CD4-positive, CD25-positive, alpha-beta regulatory T cell (primary cell): Measurements from ENCODE around the gene DNAJC5G. TPM values are rescaled to one million over a fixed set of nuclear protein-coding genes. Genes with fewer than 3 reads are reported as not detected.
A peak's percentile ranks its signal among the peaks of the same experiment; 100 is the strongest.

Experiments used
- ATAC-seq, 2 donors: fragments of 150-1000 bp; cut with Tn5 transposase; one replicate each; pipeline ENCODE4 v1.10.0; 2021; ENCODE audit warnings: low read depth in 2 of 2, moderate number of reproducible peaks in 2 of 2, moderate library complexity in 1 of 2
- DNase-seq, 3 donors: peaks; one replicate each; pipeline versions ENCODE4 v3.0.0 to v3.0.0-alpha.2; 2012 to 2022; ENCODE audit warnings: mixed read lengths in 1 of 3
- H3K27ac ChIP-seq: one replicate; pipeline ENCODE4 v1.7.0; 2013; ENCODE audit warnings: mild to moderate bottlenecking, low read length; ENCODE audit not compliant: insufficient read depth, poor library complexity, severe bottlenecking
- H3K27me3 ChIP-seq: one replicate; pipeline ENCODE4 v1.7.0; 2013; ENCODE audit warnings: low read length; ENCODE audit not compliant: control insufficient read depth, insufficient read depth
- H3K36me3 ChIP-seq: one replicate; pipeline ENCODE4 v1.7.0; 2013; ENCODE audit warnings: mild to moderate bottlenecking, low read length, moderate library complexity; ENCODE audit not compliant: control insufficient read depth, insufficient read depth
- H3K4me1 ChIP-seq: 2 replicates; pipeline ENCODE4 v1.7.0; 2013; ENCODE audit warnings: mild to moderate bottlenecking, low read length; ENCODE audit not compliant: insufficient read depth, control insufficient read depth, poor library complexity, severe bottlenecking
- H3K4me3 ChIP-seq: one replicate; pipeline ENCODE4 v1.7.0; 2013; ENCODE audit warnings: low read depth, mild to moderate bottlenecking, low read length, moderate library complexity
- H3K9me3 ChIP-seq, 2 experiments: 1 replicate in 1 of 2; 2 replicates in 1 of 2; pipeline ENCODE4 v1.7.0; 2013; ENCODE audit warnings: low read length in 2 of 2, mild to moderate bottlenecking in 1 of 2, moderate library complexity in 1 of 2; ENCODE audit not compliant: control insufficient read depth in 2 of 2
- H3K27ac Mint-ChIP-seq, 3 donors: one replicate each; pipeline ENCODE4 v1.8.0; 2020 to 2022; ENCODE audit warnings: mild to moderate bottlenecking in 3 of 3, mixed read lengths in 3 of 3, moderate library complexity in 2 of 3
- H3K27me3 Mint-ChIP-seq: one replicate; pipeline ENCODE4 v1.8.0; 2022; ENCODE audit warnings: mild to moderate bottlenecking, mixed read lengths
- H3K36me3 Mint-ChIP-seq: one replicate; pipeline ENCODE4 v1.8.0; 2020; ENCODE audit warnings: mixed read lengths
- H3K4me1 Mint-ChIP-seq, 4 donors: one replicate each; pipeline ENCODE4 v1.8.0; 2020 to 2022; ENCODE audit warnings: mixed read lengths in 4 of 4, mild to moderate bottlenecking in 1 of 4
- H3K4me3 Mint-ChIP-seq, 4 donors: one replicate each; pipeline ENCODE4 v1.8.0; 2020 to 2022; ENCODE audit warnings: mild to moderate bottlenecking in 4 of 4, mixed read lengths in 4 of 4, moderate library complexity in 3 of 4
- H3K9me3 Mint-ChIP-seq, 7 donors: one replicate each; pipeline ENCODE4 v1.8.0; 2020 to 2022; ENCODE audit warnings: mixed read lengths in 7 of 7, mild to moderate bottlenecking in 3 of 7, moderate library complexity in 2 of 7
- polyA plus RNA-seq, 4 donors: library from polyadenylated mRNA; unstranded; fragments of 300-500 nt; fragmentation: Illumina TruSeq; gene quantifications; one replicate each; pipeline ENCODE4 v1.2.3, GENCODE V29; 2021
- total RNA-seq: library from RNA; stranded (reverse); gene quantifications from one replicate; pipeline ENCODE4 v1.2.3, GENCODE V29; 2022

Gene DNAJC5G
- total and polyA plus RNA-seq, 5 donors from 2014 or later: not detected

DNA sequence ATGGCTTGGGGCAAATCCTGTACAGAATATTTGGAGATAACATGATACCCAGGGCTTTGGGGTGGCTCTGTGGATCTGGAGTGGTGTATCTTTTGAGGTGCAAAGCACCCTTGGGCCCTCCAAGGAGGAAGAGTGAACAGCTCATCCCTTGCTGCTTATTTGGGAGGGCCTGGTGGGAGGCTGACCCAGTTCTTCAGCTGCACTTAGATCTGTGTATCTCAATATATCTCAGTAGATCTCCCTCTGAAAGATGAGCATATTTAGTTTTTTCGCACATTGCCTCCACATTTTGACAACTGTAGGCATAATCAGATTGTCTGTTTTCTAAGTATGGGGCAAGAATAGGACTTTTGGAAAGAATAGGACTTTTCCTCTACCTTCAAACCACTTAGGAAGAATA is 9.8 kb downstream of the DNAJC5G start:
- peaks cover under 1 to 2% (median 1%) of the 10 kb centered on the region in 4 donors for H3K4me1 Mint-ChIP-seq
- ATAC-seq: no peak

DNA sequence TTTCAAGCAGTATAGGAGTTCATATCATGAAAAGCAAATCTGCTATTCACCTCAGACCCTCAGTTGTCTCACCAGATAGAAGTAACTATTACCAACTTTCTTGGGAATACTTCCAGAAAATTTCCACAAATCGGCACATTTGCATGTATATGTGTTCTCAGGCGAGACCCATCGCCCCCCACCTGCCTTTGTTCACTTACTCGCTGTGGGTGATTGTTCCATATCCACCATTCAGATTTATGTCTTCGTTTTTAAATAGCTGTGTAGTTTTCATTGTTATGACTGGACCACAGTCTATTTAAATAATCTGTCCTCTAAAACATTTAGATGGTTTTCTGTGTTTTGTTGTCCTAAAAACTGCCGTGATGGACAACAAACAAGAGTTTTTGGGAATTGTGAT is 10.2 kb downstream of the DNAJC5G start:
- no peak overlapping the region for H3K27ac Mint-ChIP-seq
- H3K4me1 Mint-ChIP-seq: no peaks in the 10 kb centered on the region
- H3K27ac ChIP-seq: no peak overlapping the region
- no peak overlapping the region for H3K4me3 ChIP-seq
- DNase-seq (no peak), ATAC-seq (no peak)
- peaks cover 42% of the 10 kb centered on the region for H3K27me3 Mint-ChIP-seq
- no peaks in the 10 kb centered on the region for H3K4me1 ChIP-seq
- H3K27me3 ChIP-seq: peaks cover 19% of the 10 kb centered on the region
- no peaks in the 10 kb centered on the region for H3K36me3 Mint-ChIP-seq
- no peak overlapping the region for H3K4me3 Mint-ChIP-seq
- H3K36me3 ChIP-seq: no peaks in the 10 kb centered on the region
- no peaks in the 10 kb centered on the region for H3K9me3 ChIP-seq
- peaks cover 0 to 1% (median 0%) of the 10 kb centered on the region in 7 donors for H3K9me3 Mint-ChIP-seq

More for the DNA sequence above, 9.8 kb downstream of the DNAJC5G start:
- Histone ChIP-seq H3K36me3 (no peaks in the 10 kb centered on the region), H3K4me1 (no peaks in the 10 kb centered on the region), H3K4me3 (no peak overlapping the region), H3K9me3 (no peaks in the 10 kb centered on the region), H3K27ac (no peak overlapping the region), H3K27me3 (peaks cover 19% of the 10 kb centered on the region)
- Mint-ChIP-seq H3K27ac (peak overlapping the region in 1 of 3 donors; percentile 3), H3K4me3 (no peak overlapping the region), H3K36me3 (no peaks in the 10 kb centered on the region), H3K27me3 (peaks cover 44% of the 10 kb centered on the region), H3K9me3 (peaks cover 0 to 1% (median 0%) of the 10 kb centered on the region in 7 donors)
- DNase-seq: no peak

DNA sequence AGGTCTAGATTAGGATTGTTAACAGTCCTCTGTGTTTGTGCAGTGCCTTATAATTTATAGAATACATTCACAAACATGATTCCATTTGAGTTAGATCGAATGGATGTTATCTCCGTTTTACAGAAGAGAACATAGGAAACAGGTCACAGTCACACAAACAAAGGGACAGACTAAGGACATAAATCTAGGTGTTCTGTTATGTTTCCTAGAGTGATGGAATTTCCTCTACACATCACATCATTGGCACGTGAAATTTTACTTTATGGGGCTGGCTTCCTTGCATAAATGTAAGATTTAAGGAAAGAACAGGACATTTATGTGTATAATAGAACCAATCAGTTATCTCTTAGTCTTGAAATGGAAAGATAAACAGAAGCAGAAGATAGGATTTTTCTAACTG is 13.4 kb downstream of the DNAJC5G start:
- ATAC-seq: no peak
- Mint-ChIP-seq H3K27me3 (peaks cover 42% of the 10 kb centered on the region), H3K4me1 (no peaks in the 10 kb centered on the region), H3K9me3 (peaks cover 0 to 1% (median 0%) of the 10 kb centered on the region in 7 donors), H3K27ac (no peak overlapping the region), H3K36me3 (no peaks in the 10 kb centered on the region), H3K4me3 (no peak overlapping the region)
- H3K27me3 ChIP-seq: peaks cover 19% of the 10 kb centered on the region
- no peak overlapping the region for H3K27ac ChIP-seq
- no peaks in the 10 kb centered on the region for H3K4me1 ChIP-seq
- H3K36me3 ChIP-seq: no peaks in the 10 kb centered on the region
- no peak overlapping the region for H3K4me3 ChIP-seq
- H3K9me3 ChIP-seq: no peaks in the 10 kb centered on the region
- no peak for DNase-seq

DNA sequence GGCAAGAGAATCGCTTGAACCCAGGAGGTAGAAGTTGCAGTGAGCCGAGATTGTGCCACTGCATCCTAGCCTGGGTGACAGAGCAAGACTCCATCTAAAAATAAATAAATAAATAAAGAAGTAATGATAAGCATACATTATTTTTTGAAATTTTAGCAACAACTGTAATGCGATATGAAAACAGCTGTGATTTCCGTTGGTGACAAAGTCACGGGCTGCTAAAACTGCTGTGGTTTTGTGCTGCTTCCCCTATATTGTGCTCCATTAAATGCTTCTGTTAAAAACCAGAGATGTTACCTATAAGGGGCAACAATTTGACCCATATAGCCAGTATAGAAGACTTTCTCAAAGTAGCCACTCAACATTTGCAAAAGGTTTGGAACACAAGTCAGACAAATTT is 15.3 kb downstream of the DNAJC5G start:
- Mint-ChIP-seq H3K27ac (no peak overlapping the region), H3K4me3 (no peak overlapping the region), H3K4me1 (no peaks in the 10 kb centered on the region), H3K9me3 (peaks cover 0 to 1% (median 0%) of the 10 kb centered on the region in 7 donors), H3K27me3 (peaks cover 42% of the 10 kb centered on the region), H3K36me3 (no peaks in the 10 kb centered on the region)
- ATAC-seq (no peak), DNase-seq (no peak)
- no peak overlapping the region for H3K4me3 ChIP-seq
- H3K27ac ChIP-seq: no peak overlapping the region
- H3K36me3 ChIP-seq: no peaks in the 10 kb centered on the region
- H3K9me3 ChIP-seq: no peaks in the 10 kb centered on the region
- peaks cover 12% of the 10 kb centered on the region for H3K27me3 ChIP-seq
- H3K4me1 ChIP-seq: no peaks in the 10 kb centered on the region

DNA sequence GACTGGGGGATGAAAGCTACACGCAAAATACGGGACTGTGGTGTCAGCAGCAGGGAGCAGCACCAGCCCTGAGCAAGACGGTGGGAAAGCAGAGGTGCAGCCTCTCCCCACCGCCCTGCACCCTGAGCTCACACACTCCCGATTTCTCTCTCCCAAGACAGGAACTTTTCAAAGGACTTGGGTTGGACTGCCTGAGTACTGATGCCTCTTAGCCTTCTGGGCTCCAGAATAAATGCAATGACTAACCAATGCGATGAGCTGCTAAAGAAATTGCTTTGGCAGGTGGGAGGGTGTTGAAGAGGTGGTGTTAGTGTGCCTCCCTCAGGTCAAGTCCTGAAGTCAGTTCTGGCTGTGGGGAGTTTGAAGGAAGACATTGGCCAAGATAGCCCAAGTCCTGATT is 16.6 kb downstream of the DNAJC5G start:
- peaks cover 37% of the 10 kb centered on the region for H3K27me3 Mint-ChIP-seq
- no peak for ATAC-seq
- no peak overlapping the region for H3K4me3 ChIP-seq

DNA sequence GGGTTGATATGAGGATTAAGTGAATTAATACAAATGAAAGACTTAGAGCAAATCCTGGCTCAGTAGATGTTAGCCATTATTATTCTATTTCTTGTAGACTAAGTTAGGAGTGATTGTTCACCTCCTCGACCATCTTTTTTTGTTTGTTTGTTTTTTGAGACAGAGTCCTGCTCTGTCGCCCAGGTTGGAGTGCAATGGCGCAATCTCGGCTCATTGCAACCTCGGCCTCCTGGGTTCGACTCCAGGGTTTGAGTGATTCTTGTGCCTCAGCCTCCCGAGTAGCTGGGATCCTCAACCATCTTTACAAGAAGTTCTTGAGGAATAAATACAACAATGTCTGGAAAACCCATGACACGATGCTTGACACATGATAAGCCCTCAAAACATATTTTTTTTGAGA is 19.7 kb downstream of the DNAJC5G start:
- Histone ChIP-seq H3K4me1 (no peaks in the 10 kb centered on the region), H3K27me3 (peaks cover 5% of the 10 kb centered on the region), H3K36me3 (no peaks in the 10 kb centered on the region), H3K27ac (no peak overlapping the region), H3K4me3 (no peak overlapping the region), H3K9me3 (no peaks in the 10 kb centered on the region)
- H3K36me3 Mint-ChIP-seq: no peaks in the 10 kb centered on the region
- no peaks in the 10 kb centered on the region for H3K4me1 Mint-ChIP-seq
- no peak for DNase-seq
- H3K4me3 Mint-ChIP-seq: no peak overlapping the region
- H3K27me3 Mint-ChIP-seq: peaks cover 18% of the 10 kb centered on the region
- ATAC-seq: no peak
- no peak overlapping the region for H3K27ac Mint-ChIP-seq
- no peaks in the 10 kb centered on the region for H3K9me3 Mint-ChIP-seq

More for the DNA sequence above, 16.6 kb downstream of the DNAJC5G start:
- Mint-ChIP-seq H3K27ac (peak overlapping the region in 1 of 3 donors; percentile 38), H3K9me3 (peaks cover 0 to 1% (median 0%) of the 10 kb centered on the region in 7 donors), H3K36me3 (no peaks in the 10 kb centered on the region), H3K4me1 (no peaks in the 10 kb centered on the region), H3K4me3 (no peak overlapping the region)
- no peaks in the 10 kb centered on the region for H3K9me3 ChIP-seq
- H3K27me3 ChIP-seq: peaks cover 12% of the 10 kb centered on the region
- H3K4me1 ChIP-seq: no peaks in the 10 kb centered on the region
- DNase-seq: no peak
- H3K27ac ChIP-seq: no peak overlapping the region
- H3K36me3 ChIP-seq: no peaks in the 10 kb centered on the region

DNA sequence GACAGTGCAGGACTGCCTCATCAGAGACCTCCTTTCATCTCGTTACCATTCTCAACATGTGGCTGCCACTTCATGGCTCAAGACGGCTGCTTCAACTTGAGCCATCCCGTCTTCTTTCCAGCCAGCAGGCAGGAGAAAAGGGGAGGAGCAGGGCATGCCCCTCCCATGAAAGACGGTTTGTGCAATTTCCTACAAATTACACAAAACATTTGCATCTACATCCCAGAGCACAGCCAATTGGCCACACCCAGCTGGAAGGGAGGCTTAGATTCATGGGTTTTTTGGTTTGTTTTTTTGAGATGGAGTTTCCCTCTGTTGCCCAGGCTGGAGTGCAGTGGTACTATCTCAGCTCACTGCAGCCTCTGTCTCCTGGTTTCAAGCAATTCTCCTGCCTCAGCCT is 21.2 kb downstream of the DNAJC5G start:
- H3K9me3 ChIP-seq: no peaks in the 10 kb centered on the region
- H3K36me3 Mint-ChIP-seq: no peaks in the 10 kb centered on the region
- H3K4me1 Mint-ChIP-seq: no peaks in the 10 kb centered on the region
- no peaks in the 10 kb centered on the region for H3K36me3 ChIP-seq
- H3K4me3 ChIP-seq: no peak overlapping the region
- no peaks in the 10 kb centered on the region for H3K4me1 ChIP-seq
- peaks cover 13% of the 10 kb centered on the region for H3K27me3 Mint-ChIP-seq
- H3K27ac ChIP-seq: no peak overlapping the region
- peaks cover 5% of the 10 kb centered on the region for H3K27me3 ChIP-seq
- ATAC-seq (no peak), DNase-seq (no peak)
- H3K27ac Mint-ChIP-seq: no peak overlapping the region
- no peak overlapping the region for H3K4me3 Mint-ChIP-seq
- H3K9me3 Mint-ChIP-seq: no peaks in the 10 kb centered on the region

DNA sequence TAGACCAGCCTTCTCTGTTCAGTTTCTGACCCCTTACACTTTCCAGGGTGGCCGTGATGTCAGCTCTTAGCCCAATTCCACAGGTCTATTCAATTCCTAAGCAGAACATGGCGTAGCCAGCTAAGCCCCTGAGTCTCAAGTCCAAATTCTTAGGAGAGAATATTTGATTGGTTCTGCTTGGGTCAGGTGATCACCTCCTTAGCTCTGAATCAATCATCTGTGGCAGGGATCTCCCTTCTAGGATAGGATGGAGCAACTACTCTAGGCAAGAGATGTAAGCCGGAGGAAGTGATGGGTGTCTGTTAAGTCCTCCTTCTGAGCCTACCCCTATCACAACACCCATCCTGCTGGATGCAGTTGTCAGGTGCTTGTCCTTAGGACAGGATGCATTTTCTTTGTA is 22.0 kb downstream of the DNAJC5G start:
- Histone ChIP-seq H3K4me3 (no peak overlapping the region), H3K27me3 (peaks cover 3% of the 10 kb centered on the region), H3K36me3 (no peaks in the 10 kb centered on the region), H3K9me3 (no peaks in the 10 kb centered on the region), H3K27ac (no peak overlapping the region), H3K4me1 (no peaks in the 10 kb centered on the region)
- H3K27me3 Mint-ChIP-seq: peaks cover 13% of the 10 kb centered on the region
- no peaks in the 10 kb centered on the region for H3K9me3 Mint-ChIP-seq
- ATAC-seq: no peak
- H3K4me3 Mint-ChIP-seq: no peak overlapping the region
- H3K36me3 Mint-ChIP-seq: no peaks in the 10 kb centered on the region
- no peak overlapping the region for H3K27ac Mint-ChIP-seq
- DNase-seq: no peak
- no peaks in the 10 kb centered on the region for H3K4me1 Mint-ChIP-seq
